Lower leg skin (tissue), 4 donors: Measurements from ENCODE around the gene PCDHA8. TPM values are rescaled to one million over a fixed set of nuclear protein-coding genes. Genes with fewer than 3 reads are reported as not detected.

Experiments
- DNase-seq, 2 donors: peaks; one replicate each; pipeline ENCODE4 v3.0.0-alpha.2; 2019; ENCODE audit warnings: low spot score in 2 of 2
- H3K4me3 ChIP-seq: fragments of 200-600 bp; sonication (generic); 2 replicates; pipeline ENCODE4 v1.5.1; 2017; ENCODE audit warnings: mild to moderate bottlenecking, low read depth; ENCODE audit not compliant: poor library complexity, severe bottlenecking
- POLR2A ChIP-seq, 2 donors: fragments of 450-650 bp; IDR thresholded peaks; one replicate each; pipeline ENCODE4 v1.6.1; 2016 to 2017; ENCODE audit warnings: antibody characterized with exemption in 2 of 2, mild to moderate bottlenecking in 1 of 2, moderate library complexity in 1 of 2
- WGBS, 2 donors: methylation state at CpG; one replicate each; pipeline ENCODE4 v1.1.5; 2018; 5-methylcytosine and 5-hydroxymethylcytosine counted together
- intact Hi-C: fragments of 100-400 bp; cut with DNase I; formaldehyde crosslinking; loops from one replicate; pipeline ENCODE4 v1.15.0; 2023; ENCODE audit warnings: low total_unique reads
- total RNA-seq, 4 donors: library from RNA; depleted of rRNA; stranded (reverse); fragments of >200 nt; gene quantifications; one replicate each; pipeline ENCODE4 v1.1.0, GENCODE V29; 2016
- TF ChIP-seq, protein P1 (sequence below), 3 donors: fragments of 450-650 bp; IDR thresholded peaks; one replicate each; pipeline ENCODE4 v1.5.1; 2016; ENCODE audit warnings: antibody characterized with exemption in 3 of 3, mild to moderate bottlenecking in 3 of 3, moderate library complexity in 2 of 3

Gene PCDHA8
- total RNA-seq, 4 donors from 2014 or later = 0.22 TPM; not detected in 3

DNA sequence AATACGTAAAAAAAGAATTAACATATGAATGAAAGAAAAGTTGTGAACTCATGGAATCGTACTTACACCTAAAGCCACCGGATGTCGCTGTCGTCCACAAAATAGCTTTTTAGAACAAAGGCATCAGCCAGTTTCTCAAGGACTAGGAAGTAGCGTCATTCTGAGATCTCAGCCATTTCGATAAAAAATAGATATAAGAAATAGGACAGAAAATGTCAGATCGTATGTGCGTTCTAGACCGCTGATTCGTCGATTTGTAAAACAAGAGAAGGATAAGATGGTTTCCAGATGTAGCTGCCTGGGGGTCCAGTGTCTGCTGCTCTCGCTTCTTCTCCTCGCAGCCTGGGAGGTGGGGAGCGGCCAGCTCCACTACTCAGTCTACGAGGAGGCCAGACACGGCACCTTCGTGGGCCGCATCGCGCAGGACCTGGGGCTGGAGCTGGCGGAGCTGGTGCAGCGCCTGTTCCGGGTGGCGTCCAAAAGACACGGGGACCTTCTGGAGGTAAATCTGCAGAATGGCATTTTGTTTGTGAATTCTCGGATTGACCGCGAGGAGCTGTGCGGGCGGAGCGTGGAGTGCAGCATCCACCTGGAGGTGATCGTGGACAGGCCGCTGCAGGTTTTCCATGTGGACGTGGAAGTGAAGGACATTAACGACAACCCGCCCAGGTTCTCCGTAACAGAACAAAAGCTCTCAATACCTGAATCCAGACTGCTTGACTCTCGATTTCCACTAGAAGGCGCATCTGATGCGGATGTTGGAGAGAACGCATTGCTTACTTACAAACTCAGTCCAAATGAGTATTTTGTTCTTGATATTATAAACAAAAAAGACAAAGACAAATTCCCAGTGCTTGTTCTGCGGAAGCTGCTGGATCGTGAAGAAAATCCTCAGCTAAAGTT, 15.0 kb downstream of the PCDHA8 start, which contains the start of gene PCDHA10:
Gene PCDHA10, plus strand, starts transcription at position 126 of the 903 bp plus-strand sequence. Its CDS starts 152 bp downstream, at position 278.
- DNase-seq = no peak
- H3K4me3 ChIP-seq = peak within 1 kb of the TSS; percentile 11
- WGBS, 2 donors = 16 to 30% methylated on average over 43 to 44 of the region's 44 CpGs
- intact Hi-C loops = no loop called here
- TF ChIP-seq, protein P1, sequence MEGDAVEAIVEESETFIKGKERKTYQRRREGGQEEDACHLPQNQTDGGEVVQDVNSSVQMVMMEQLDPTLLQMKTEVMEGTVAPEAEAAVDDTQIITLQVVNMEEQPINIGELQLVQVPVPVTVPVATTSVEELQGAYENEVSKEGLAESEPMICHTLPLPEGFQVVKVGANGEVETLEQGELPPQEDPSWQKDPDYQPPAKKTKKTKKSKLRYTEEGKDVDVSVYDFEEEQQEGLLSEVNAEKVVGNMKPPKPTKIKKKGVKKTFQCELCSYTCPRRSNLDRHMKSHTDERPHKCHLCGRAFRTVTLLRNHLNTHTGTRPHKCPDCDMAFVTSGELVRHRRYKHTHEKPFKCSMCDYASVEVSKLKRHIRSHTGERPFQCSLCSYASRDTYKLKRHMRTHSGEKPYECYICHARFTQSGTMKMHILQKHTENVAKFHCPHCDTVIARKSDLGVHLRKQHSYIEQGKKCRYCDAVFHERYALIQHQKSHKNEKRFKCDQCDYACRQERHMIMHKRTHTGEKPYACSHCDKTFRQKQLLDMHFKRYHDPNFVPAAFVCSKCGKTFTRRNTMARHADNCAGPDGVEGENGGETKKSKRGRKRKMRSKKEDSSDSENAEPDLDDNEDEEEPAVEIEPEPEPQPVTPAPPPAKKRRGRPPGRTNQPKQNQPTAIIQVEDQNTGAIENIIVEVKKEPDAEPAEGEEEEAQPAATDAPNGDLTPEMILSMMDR (IDR thresholded peaks at IDR 0.05) = no peak
- TF ChIP-seq POLR2A (IDR thresholded peaks at IDR 0.05) = no peak

DNA sequence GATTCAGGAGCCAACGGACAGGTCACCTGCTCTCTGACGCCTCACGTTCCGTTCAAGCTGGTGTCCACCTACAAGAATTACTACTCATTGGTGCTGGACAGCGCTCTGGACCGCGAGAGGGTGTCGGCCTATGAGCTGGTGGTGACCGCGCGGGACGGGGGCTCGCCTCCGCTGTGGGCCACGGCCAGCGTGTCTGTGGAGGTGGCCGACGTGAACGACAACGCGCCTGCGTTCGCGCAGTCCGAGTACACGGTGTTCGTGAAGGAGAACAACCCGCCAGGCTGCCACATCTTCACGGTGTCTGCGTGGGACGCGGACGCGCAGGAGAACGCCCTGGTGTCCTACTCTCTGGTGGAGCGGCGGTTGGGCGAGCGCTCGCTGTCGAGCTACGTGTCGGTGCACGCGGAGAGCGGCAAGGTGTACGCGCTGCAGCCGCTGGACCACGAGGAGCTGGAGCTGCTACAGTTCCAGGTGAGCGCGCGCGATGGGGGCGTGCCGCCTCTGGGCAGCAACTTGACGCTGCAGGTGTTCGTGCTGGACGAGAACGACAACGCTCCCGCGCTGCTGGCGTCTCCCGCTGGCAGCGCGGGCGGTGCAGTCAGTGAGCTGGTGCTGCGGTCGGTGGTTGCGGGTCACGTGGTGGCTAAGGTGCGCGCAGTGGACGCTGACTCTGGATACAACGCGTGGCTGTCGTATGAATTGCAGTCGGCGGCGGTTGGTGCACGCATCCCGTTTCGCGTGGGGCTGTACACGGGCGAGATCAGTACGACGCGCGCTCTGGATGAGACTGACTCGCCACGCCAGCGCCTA, 16.4 kb downstream of the PCDHA8 start:
- no peak for DNase-seq
- no peak for TF ChIP-seq POLR2A (IDR thresholded peaks at IDR 0.05)
- TF ChIP-seq, protein P1 (IDR thresholded peaks at IDR 0.05) = no peak
- H3K4me3 ChIP-seq = no peak overlapping the region
- 58 to 60% methylated on average over 79 to 92 of the region's 94 CpGs for WGBS, 2 donors
- intact Hi-C loops = no loop called here

DNA sequence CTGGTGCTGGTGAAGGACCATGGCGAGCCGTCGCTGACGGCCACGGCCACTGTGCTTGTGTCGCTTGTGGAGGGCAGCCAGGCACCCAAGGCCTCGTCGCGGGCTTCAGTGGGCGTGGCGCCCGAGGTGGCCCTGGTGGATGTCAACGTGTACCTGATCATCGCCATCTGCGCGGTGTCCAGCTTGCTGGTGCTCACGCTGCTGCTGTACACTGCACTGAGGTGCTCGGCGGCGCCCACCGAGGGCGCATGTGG, 16.9 kb downstream of the PCDHA8 start:
- 73 to 77% methylated on average over 6 to 12 of the region's 22 CpGs for WGBS, 2 donors
- no peak for DNase-seq
- intact Hi-C loops = no loop called here
- H3K4me3 ChIP-seq = no peak overlapping the region
- TF ChIP-seq, protein P1 (IDR thresholded peaks at IDR 0.05) = no peak
- no peak for TF ChIP-seq POLR2A (IDR thresholded peaks at IDR 0.05)

DNA sequence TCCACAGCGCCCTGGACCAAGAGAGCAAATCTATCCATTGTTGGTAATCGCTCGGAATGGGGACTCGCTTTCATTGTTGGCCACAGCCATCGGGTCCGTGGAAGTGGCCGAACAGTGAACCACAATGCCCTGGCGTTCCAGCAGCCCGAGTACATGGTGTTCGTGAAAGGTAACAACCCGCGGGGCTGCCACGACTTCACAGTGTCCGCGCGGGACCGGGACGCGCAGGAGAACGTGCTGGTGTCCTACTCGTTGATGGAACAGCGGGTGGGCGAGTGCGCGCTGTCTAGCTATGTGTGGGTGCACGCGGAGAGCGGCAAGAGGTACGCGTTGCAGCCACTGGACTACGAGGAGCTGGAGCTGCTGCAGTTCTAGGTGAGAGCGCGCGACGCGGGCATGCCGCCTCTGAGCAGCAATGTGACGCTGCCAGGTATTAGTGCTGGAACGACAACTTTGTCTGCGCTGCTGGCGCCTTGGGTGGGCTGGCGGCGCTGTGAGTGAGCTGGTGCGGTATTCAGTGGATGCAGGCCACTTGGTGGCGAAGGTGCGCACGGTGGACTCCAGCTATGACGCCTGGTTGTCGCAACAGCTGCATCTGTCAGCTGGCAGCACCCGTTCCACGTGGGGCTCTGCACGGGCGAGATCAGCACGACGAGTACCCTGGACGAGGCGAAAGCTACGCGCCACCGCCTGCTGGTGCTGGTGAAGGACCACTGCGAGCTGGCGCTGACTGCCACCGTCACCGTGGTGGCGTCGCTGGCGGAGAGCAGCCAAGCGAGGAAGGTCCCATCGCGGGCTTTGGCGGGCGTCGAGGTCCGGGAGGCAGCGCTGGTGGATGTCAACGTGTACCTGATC, 21.7 kb downstream of the PCDHA8 start:
- 45 to 52% methylated on average over 52 to 75 of the region's 76 CpGs for WGBS, 2 donors
- no peak overlapping the region for H3K4me3 ChIP-seq
- TF ChIP-seq, protein P1 (IDR thresholded peaks at IDR 0.05) = no peak
- no peak for TF ChIP-seq POLR2A (IDR thresholded peaks at IDR 0.05)
- DNase-seq = no peak
- intact Hi-C loops = no loop called here

DNA sequence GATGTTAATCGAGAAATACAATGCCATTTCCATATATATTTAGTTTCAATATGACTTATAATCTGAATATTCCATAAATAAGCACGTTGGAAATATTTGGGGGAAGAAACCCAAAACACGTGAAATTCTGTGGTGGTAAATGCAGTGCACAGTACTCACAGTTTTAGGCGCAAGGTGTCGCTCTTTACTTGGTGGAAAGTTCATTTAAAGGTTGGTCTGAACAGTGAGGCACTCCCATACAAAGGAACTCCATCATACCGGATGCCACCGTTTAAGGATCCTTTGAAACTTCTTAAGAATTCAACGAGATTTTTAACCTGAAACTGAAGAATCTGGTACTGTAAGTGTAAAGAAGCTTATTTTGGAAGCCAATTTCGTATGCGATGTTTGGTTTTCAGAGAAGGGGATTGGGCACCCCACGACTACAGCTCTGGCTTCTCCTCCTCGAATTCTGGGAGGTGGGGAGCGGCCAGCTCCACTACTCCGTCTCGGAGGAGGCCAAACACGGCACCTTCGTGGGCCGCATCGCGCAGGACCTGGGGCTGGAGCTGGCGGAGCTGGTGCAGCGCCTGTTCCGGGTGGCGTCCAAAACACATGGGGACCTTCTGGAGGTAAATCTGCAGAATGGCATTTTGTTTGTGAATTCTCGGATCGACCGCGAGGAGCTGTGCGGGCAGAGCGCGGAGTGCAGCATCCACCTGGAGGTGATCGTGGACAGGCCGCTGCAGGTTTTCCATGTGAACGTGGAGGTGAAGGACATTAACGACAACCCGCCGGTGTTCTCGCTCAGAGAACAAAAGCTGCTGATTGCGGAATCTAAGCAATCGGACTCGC, 28.0 kb downstream of the PCDHA8 start, which contains the start of gene PCDHA11:
Gene PCDHA11, plus strand, starts transcription at position 237 of the 834 bp plus-strand sequence. Its CDS starts 147 bp downstream, at position 384.
- 15 to 22% methylated on average over 41 of the region's 41 CpGs for WGBS, 2 donors
- TF ChIP-seq, protein P1 (IDR thresholded peaks at IDR 0.05) = no peak
- TF ChIP-seq POLR2A (IDR thresholded peaks at IDR 0.05) = no peak
- no peak for DNase-seq
- intact Hi-C loops = no loop called here
- no peak within 1 kb of the TSS for H3K4me3 ChIP-seq
